IPS-18a (cell line): ENCODE measurements around the gene TUBB4A.

ENCODE experiments used
- H3K27ac ChIP-seq: one replicate; pipeline ENCODE4 v1.5.1; 2013; ENCODE audit warnings: low read length
- H3K27me3 ChIP-seq: one replicate; pipeline ENCODE4 v1.6.1; 2013; ENCODE audit warnings: mild to moderate bottlenecking, low read length; ENCODE audit not compliant: control insufficient read depth, insufficient read depth
- H3K36me3 ChIP-seq: one replicate; pipeline ENCODE4 v1.6.1; 2013; ENCODE audit warnings: low read depth, low read length; ENCODE audit not compliant: control insufficient read depth
- H3K4me1 ChIP-seq: one replicate; pipeline ENCODE4 v1.6.1; 2013; ENCODE audit warnings: low read depth, low read length; ENCODE audit not compliant: control insufficient read depth
- H3K4me3 ChIP-seq: one replicate; pipeline ENCODE4 v1.5.1; 2013; ENCODE audit warnings: low read length
- H3K9ac ChIP-seq: one replicate; pipeline ENCODE4 v1.6.1; 2013; ENCODE audit warnings: mild to moderate bottlenecking, low read length, moderate library complexity
- H3K9me3 ChIP-seq: one replicate; pipeline ENCODE4 v1.6.1; 2013; ENCODE audit warnings: low read depth, low read length; ENCODE audit not compliant: control insufficient read depth

The TUBB4A gene

DNA sequence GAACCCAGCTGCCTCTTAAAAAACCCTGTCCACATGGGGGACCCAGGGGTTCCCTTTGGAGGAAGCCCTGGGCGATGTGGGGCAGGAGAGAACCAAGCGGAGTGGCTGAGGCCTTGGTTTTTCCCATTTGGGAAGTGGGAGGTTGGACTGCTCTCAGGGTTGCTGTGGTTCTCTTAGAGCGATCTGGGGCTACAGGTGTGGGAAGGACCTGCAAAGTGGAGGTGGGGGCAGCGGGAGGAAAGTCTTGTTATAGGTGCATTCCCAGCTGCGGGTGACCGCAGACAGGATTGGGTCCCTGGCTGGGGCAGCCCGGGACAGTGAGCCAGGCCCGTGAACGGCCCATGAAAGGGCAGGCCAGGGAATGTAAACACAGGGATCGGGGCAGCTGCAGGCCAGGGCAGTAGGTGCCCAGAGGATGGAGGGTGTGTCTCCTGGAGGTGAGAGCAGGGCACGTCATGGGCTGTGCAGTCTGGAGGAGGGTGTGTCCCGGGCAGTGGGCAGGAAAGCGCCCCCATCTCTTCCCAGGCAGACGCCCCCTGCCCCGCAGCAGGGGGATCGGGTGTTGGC is 43.3 kb downstream of the TUBB4A start:
- Histone ChIP-seq H3K27me3 (peaks cover 9% of the 10 kb centered on the region), H3K4me1 (no peaks in the 10 kb centered on the region), H3K36me3 (peaks cover 5% of the 10 kb centered on the region), H3K27ac (no peak overlapping the region), H3K4me3 (peak overlapping the region; percentile 74), H3K9me3 (no peaks in the 10 kb centered on the region), H3K9ac (no peak overlapping the region)

GRCh38 chr19:6457958-6458694 is 44.0 kb downstream of the TUBB4A start:
- Histone ChIP-seq H3K36me3 (peaks cover 6% of the 10 kb centered on the region), H3K27me3 (peaks cover 7% of the 10 kb centered on the region), H3K27ac (no peak overlapping the region), H3K4me3 (no peak overlapping the region), H3K9me3 (no peaks in the 10 kb centered on the region), H3K4me1 (no peaks in the 10 kb centered on the region), H3K9ac (no peak overlapping the region)

- Histone ChIP-seq H3K4me1 (no peaks in the 10 kb centered on the region), H3K27me3 (no peaks in the 10 kb centered on the region), H3K27ac (no peak overlapping the region), H3K9me3 (no peaks in the 10 kb centered on the region), H3K4me3 (no peak overlapping the region), H3K36me3 (peaks cover 6% of the 10 kb centered on the region), H3K9ac (no peak overlapping the region)
These were observed 46.2 kb downstream of the TUBB4A start for GRCh38 chr19:6455924-6456323.

DNA sequence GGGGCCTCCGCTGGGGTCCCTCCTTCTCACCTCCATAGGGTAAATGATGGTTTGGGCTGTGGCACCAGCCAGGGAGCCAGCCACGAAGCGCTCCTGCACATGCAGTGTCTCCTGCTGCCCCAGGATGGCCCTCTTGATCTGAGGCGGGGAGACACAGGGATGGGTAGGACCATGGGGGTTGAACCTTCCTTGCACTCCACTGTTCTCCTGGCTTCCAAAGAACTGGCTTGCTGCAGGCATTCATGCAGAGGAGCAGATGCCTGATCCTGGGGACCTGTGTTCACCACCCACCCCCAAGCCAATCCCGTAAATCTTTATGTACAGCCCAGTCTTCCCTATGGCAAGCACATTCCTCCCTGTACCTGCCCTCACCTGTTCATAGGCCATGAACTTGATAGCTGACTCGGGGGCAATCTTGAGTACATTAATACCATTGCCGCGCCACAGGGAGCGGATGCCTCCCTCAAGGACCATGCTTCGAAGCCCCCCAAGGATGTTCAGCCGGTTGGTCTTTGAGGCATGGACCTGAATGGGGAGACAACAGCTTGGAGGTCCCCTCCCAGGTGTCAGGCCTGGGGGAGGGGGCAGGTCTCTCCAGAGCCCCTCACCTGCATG is 48.1 kb downstream of the TUBB4A start:
- H3K27ac ChIP-seq, result no peak overlapping the region
- H3K4me1 ChIP-seq, result no peaks in the 10 kb centered on the region
- H3K4me3 ChIP-seq, result no peak overlapping the region
- H3K9ac ChIP-seq, result no peak overlapping the region
- no peaks in the 10 kb centered on the region for H3K27me3 ChIP-seq
- H3K36me3 ChIP-seq, result peaks cover 10% of the 10 kb centered on the region
- H3K9me3 ChIP-seq, result no peaks in the 10 kb centered on the region

DNA sequence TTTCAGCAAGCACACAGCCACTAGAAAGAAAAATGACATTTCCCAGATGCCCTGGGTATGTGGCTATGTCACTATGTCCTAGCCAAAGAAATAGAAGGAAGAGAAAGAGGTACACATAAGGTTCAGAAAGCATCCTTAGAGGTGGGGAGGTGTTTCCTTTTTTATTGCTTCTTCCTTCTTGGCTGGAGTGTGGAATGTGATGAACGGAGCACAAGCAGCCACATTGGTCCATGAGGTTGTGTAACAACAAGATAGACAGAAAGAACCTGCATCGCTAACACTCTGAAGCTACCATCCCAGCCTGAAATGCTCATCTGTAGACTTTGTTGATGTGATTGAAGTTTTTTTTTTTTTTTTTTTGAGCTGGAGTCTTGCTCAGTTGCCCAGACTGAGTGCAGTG is 49.2 kb downstream of the TUBB4A start:
- H3K9ac ChIP-seq, result no peak overlapping the region
- no peak overlapping the region for H3K27ac ChIP-seq
- H3K27me3 ChIP-seq, result no peaks in the 10 kb centered on the region
- no peaks in the 10 kb centered on the region for H3K9me3 ChIP-seq
- peaks cover 10% of the 10 kb centered on the region for H3K36me3 ChIP-seq
- H3K4me1 ChIP-seq, result no peaks in the 10 kb centered on the region
- no peak overlapping the region for H3K4me3 ChIP-seq

DNA sequence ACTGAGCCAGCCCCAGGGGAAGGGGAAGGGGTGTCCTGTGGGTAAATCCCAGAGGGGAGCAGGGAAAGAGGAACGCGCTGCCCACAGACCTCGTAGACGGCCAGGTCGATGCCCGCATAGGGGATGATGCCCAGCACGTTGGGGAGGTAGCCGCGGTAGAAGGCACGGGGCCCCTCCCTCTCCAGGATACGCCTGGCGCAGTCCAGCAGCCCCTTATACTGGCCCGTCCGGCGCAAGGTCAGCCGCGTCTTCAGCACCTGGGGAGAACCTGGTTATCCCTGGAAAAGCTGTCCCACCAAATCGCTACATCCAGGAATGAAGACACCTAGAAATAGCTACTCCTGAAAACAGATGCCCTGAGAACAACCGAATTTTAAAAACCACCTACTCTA is 49.9 kb downstream of the TUBB4A start:
- peaks cover 10% of the 10 kb centered on the region for H3K36me3 ChIP-seq

GRCh38 chr19:6451583-6452222 is 50.4 kb downstream of the TUBB4A start:
- Histone ChIP-seq H3K27ac (no peak overlapping the region), H3K27me3 (no peaks in the 10 kb centered on the region), H3K4me1 (no peaks in the 10 kb centered on the region), H3K9ac (no peak overlapping the region), H3K4me3 (no peak overlapping the region), H3K9me3 (no peaks in the 10 kb centered on the region), H3K36me3 (peaks cover 10% of the 10 kb centered on the region)

More for the DNA sequence above, 49.9 kb downstream of the TUBB4A start:
- Histone ChIP-seq H3K4me1 (no peaks in the 10 kb centered on the region), H3K9ac (no peak overlapping the region), H3K9me3 (no peaks in the 10 kb centered on the region), H3K27ac (no peak overlapping the region), H3K4me3 (no peak overlapping the region), H3K27me3 (no peaks in the 10 kb centered on the region)

- Histone ChIP-seq H3K4me3 (no peak overlapping the region), H3K27ac (no peak overlapping the region), H3K27me3 (no peaks in the 10 kb centered on the region), H3K4me1 (no peaks in the 10 kb centered on the region), H3K9ac (no peak overlapping the region), H3K36me3 (peaks cover 10% of the 10 kb centered on the region), H3K9me3 (no peaks in the 10 kb centered on the region)
These were observed 51.9 kb downstream of the TUBB4A start for GRCh38 chr19:6450166-6450565.

GRCh38 chr19:6448045-6448444 is 54.1 kb downstream of the TUBB4A start:
- Histone ChIP-seq H3K4me1 (no peaks in the 10 kb centered on the region), H3K27ac (no peak overlapping the region), H3K9me3 (no peaks in the 10 kb centered on the region), H3K27me3 (no peaks in the 10 kb centered on the region), H3K36me3 (peaks cover 4% of the 10 kb centered on the region), H3K9ac (no peak overlapping the region), H3K4me3 (no peak overlapping the region)

DNA sequence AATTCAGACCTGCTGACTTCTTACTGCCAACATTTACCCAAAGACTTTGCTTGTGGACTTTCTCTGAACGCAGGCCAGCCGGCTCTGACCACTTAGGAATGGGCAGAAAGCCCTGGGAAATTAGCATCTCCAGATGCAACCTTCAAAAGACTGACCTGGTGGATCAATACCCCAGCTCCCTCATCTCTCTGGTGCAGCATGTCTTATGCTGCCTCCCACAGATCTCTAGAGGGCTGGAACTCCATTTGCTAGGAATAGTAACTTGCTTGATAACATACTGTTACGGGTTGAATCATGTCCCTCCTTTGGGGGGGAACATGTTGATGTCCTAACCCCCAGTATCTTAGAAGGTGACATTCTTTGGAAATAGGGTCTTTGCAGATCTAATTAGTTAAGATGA is 55.7 kb downstream of the TUBB4A start:
- H3K9ac ChIP-seq, result no peak overlapping the region
- H3K4me1 ChIP-seq, result no peaks in the 10 kb centered on the region
- H3K9me3 ChIP-seq, result no peaks in the 10 kb centered on the region
- H3K4me3 ChIP-seq, result no peak overlapping the region
- H3K36me3 ChIP-seq, result peaks cover 4% of the 10 kb centered on the region
- H3K27me3 ChIP-seq, result no peaks in the 10 kb centered on the region
- H3K27ac ChIP-seq, result no peak overlapping the region
